ENCODE results near the gene LRIT3.

DNA sequence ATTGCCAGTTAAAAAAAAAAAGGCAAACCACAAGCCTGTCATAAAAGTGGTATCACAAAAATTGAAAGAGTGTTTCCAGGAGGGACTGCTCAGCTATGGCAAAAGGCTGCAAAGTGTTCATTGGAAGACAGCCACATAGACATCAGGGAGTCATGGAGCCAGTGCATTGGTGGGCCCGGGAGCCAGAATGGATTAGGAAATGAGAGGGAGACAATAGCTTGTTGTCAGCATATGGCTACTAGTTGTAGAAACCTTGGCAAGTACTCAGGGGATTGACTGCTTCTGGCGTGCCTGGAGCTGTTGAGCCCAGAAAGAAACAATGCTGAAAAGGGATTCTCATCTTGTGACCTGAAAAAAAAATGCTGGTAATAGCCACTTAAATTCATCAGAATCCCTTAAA lies 27.3 kb upstream of the LRIT3 start:
- TF ChIP-seq CTBP1 (IDR thresholded peaks at IDR 0.05; ENCODE audit: borderline replicate concordance) (no peak), ZNF384 (IDR thresholded peaks at IDR 0.05) (no peak), FOXM1 (IDR thresholded peaks at IDR 0.05; ENCODE audit: borderline replicate concordance) (no peak), ARNT (IDR thresholded peaks at IDR 0.05) (no peak)
